GM12878 (cell line): Measurements from ENCODE around the gene S1PR3. TPM values are rescaled to one million over a fixed set of nuclear protein-coding genes. Genes with fewer than 3 reads are reported as not detected.

Experiments used
- ATAC-seq: fragments of 200-7000 bp; cut with Tn5 transposase; 3 replicates; pipeline ENCODE4 v1.9.1; 2020; ENCODE audit warnings: mild to moderate bottlenecking, moderate library complexity
- BruUV-seq: library from RNA; stranded (reverse); fragments of 400-500 nt; replicated peaks from 2 replicates; lab custom pipeline; 2021; lab: Mats Ljungman, UMichigan
- CTCF ChIA-PET: fragments of 300-600 bp; sonication (Branson Sonifier 250); formaldehyde crosslinking; extraction: SDS; loops from one replicate; lab custom pipeline; 2021; ENCODE audit warnings: inconsistent platforms; lab: Yijun Ruan, JAX
- POLR2A ChIA-PET: fragments of 350-600 bp; formaldehyde crosslinking; extraction: SDS; loops from one replicate; lab custom pipeline; 2021; ENCODE audit warnings: inconsistent platforms; lab: Charles Lee
- RAD21 ChIA-PET: fragments of 300-600 bp; sonication (Branson Sonifier 250); formaldehyde crosslinking; loops from one replicate; lab custom pipeline; 2023; ENCODE audit warnings: antibody characterized with exemption; ENCODE audit not compliant: unreplicated experiment; lab: Charles Lee
- SMC1A ChIA-PET: fragments of 300-600 bp; sonication (Branson Sonifier 250); formaldehyde crosslinking; loops from one replicate; lab custom pipeline; 2023; ENCODE audit not compliant: unreplicated experiment, uncharacterized antibody; lab: Charles Lee
- DNase-seq: peaks from one replicate; pipeline ENCODE4 v3.0.0-alpha.2; 2011; ENCODE audit warnings: low read depth, low spot score
- FAIRE-seq: peaks from 3 replicates; lab custom pipeline; 2011; peaks lifted over from hg19 to GRCh38; lab: Jason Lieb, UNC
- H2AFZ ChIP-seq: 2 replicates; pipeline ENCODE4 v1.6.0; 2011; ENCODE audit warnings: low read depth, low read length, control low read depth; ENCODE audit not compliant: control insufficient read depth
- H3K27ac ChIP-seq: 2 replicates; pipeline ENCODE4 v1.5.1; 2011; ENCODE audit warnings: control low read depth; ENCODE audit not compliant: control insufficient read depth, insufficient read depth
- H3K27me3 ChIP-seq, 2 experiments: replicated peaks in 1 of 2; 2 replicates each; pipeline versions ENCODE4 v1.6.0 to v1.6.1; 2011; ENCODE audit warnings: low read length in 1 of 2; ENCODE audit not compliant: control insufficient read depth in 2 of 2, insufficient read depth in 2 of 2
- H3K36me3 ChIP-seq, 2 experiments: 2 replicates each; pipeline ENCODE4 v1.5.1; 2011; ENCODE audit warnings: low read length in 1 of 2; ENCODE audit not compliant: control insufficient read depth in 2 of 2, insufficient read depth in 2 of 2
- H3K4me1 ChIP-seq: 2 replicates; pipeline ENCODE4 v1.6.1; 2011; ENCODE audit warnings: mild to moderate bottlenecking, low read length, moderate library complexity, mixed read lengths; ENCODE audit not compliant: control insufficient read depth, insufficient read depth
- H3K4me2 ChIP-seq: 2 replicates; pipeline ENCODE4 v1.6.0; 2011; ENCODE audit warnings: control low read depth; ENCODE audit not compliant: control insufficient read depth, insufficient read depth
- H3K4me3 ChIP-seq: fragments of 200-600 bp; sonication (generic); 2 replicates; pipeline ENCODE4 v1.5.1; 2016
- H3K79me2 ChIP-seq: 2 replicates; pipeline ENCODE4 v1.6.0; 2011; ENCODE audit warnings: low read length; ENCODE audit not compliant: control insufficient read depth, insufficient read depth
- H3K9ac ChIP-seq: 2 replicates; pipeline ENCODE4 v1.8.0; 2011; ENCODE audit warnings: low read length, control low read depth, mixed read lengths; ENCODE audit not compliant: control insufficient read depth, insufficient read depth
- H3K9me3 ChIP-seq: replicated peaks from 3 replicates; pipeline ENCODE4 v1.5.1; 2011; ENCODE audit warnings: mild to moderate bottlenecking, low read length; ENCODE audit not compliant: control insufficient read depth, insufficient read depth
- H4K20me1 ChIP-seq: 2 replicates; pipeline ENCODE4 v1.6.0; 2011; ENCODE audit not compliant: control insufficient read depth, insufficient read depth
- BCL11A ChIP-seq: IDR thresholded peaks from 2 replicates; pipeline ENCODE4 v1.6.1; 2011; ENCODE audit warnings: low read depth, low read length
- JUNB ChIP-seq: IDR thresholded peaks from 2 replicates; pipeline ENCODE4 v1.6.1; 2016; ENCODE audit warnings: antibody characterized with exemption, mild to moderate bottlenecking
- MTA2 ChIP-seq: fragments of 450-650 bp; IDR thresholded peaks from 2 replicates; pipeline ENCODE4 v1.6.1; 2016; ENCODE audit warnings: low read depth, mild to moderate bottlenecking, moderate library complexity
- NFYB ChIP-seq: IDR thresholded peaks from 2 replicates; pipeline ENCODE4 v1.6.1; 2011; ENCODE audit warnings: low read depth, mild to moderate bottlenecking, low read length, improper control_type of control experiment, moderate library complexity; ENCODE audit not compliant: insufficient read depth
- RELA ChIP-seq: fragments of 450-650 bp; IDR thresholded peaks from 2 replicates; pipeline ENCODE4 v1.8.0; 2014; ENCODE audit warnings: borderline replicate concordance; ENCODE audit not compliant: partially characterized antibody
- WGBS: methylation state at CpG from one replicate; pipeline ENCODE4 v1.1.6; 2016; ENCODE audit warnings: low lambda C conversion rate; ENCODE audit not compliant: insufficient replicate concordance, insufficient coverage; ENCODE audit errors: missing lambda C conversion rate; 5-methylcytosine and 5-hydroxymethylcytosine counted together
- in situ Hi-C: fragments of 300-500 bp; cut with MboI; formaldehyde crosslinking; loops from 9 replicates; pipeline ENCODE4 v1.14.3; 2018; ENCODE audit warnings: mixed read lengths
- intact Hi-C: fragments of 100-400 bp; cut with micrococcal nuclease; formaldehyde crosslinking; loops from one replicate; pipeline ENCODE4 v1.14.2; 2022; ENCODE audit not compliant: unreplicated experiment
- polyA plus RNA-seq, 11 experiments: library from polyadenylated mRNA; depleted of rRNA in 4 of 11; unstranded in 6 of 11; stranded (reverse) in 5 of 11; fragments of >200 nt; fragmentation: Nextera tagmentation in 4 of 11; fragmentation: Illumina TruSeq in 1 of 11; extraction: Ambion mirVana in 4 of 11; extraction: Trizol in 1 of 11; gene quantifications; 1 replicate in 1 of 11; 2 replicates in 10 of 11; pipeline versions ENCODE4 v1.2.1 to v1.2.3, GENCODE V29; 2011 to 2016; ENCODE audit warnings: inconsistent platforms in 2 of 11, missing spikeins in 2 of 11, low read depth in 1 of 11
- total RNA-seq, 4 experiments: library from RNA; depleted of rRNA in 3 of 4; stranded (reverse); fragments of >200 nt in 3 of 4; fragmentation: Illumina TruSeq in 1 of 4; extraction: Trizol in 1 of 4; gene quantifications; 2 replicates each; pipeline versions ENCODE4 v1.2.1 to v1.2.3, GENCODE V29; 2013 to 2021

S1PR3 gene
- total and polyA plus RNA-seq, 10 of the 15 experiments (the other 5 are each of a cell fraction or from before 2014, with no cell fraction given), result 0.01 to 0.18 (median 0.01) TPM; not detected in 7

GRCh38 chr9:88988796-88989641 is 2.2 kb upstream of the S1PR3 start:
- Histone ChIP-seq H3K4me2 (peak overlapping the region; percentile 47; the same call in 1 of the 2 replicates), H3K9me3 (no peaks in the 10 kb centered on the region), H3K27ac (no peak overlapping the region), H3K36me3 (no peaks in the 10 kb centered on the region), H4K20me1 (no peaks in the 10 kb centered on the region), H3K4me3 (no peak overlapping the region), H3K27me3 (peaks cover 1 to 3% of the 10 kb centered on the region in 2 experiments; a peak in 3 of 4 replicates), H3K9ac (no peak overlapping the region), H3K79me2 (no peaks in the 10 kb centered on the region), H2AFZ (no peak overlapping the region), H3K4me1 (no peaks in the 10 kb centered on the region; the same call in 1 of the 2 replicates)
- BruUV-seq, result no TSS peak
- FAIRE-seq (no peak), DNase-seq (no peak), ATAC-seq (peak; percentile 91)
- CTCF ChIA-PET, result no interaction called here
- intact Hi-C loops (no loop called here), in situ Hi-C loops (no loop called here)
- SMC1A ChIA-PET, result interaction anchor here (1.4 kb wide), 1 partner anchor 12 kb away, joined by 3 read pairs; no protein-coding TSS in a partner anchor
- TF ChIP-seq NFYB (no peak), BCL11A (peak; percentile 47; the same call in 1 of the 2 replicates), JUNB (peak; percentile 26; the same call in 1 of the 2 replicates), RELA (peak; percentile 22), MTA2 (peak; percentile 47; the same call in 1 of the 2 replicates)
- POLR2A ChIA-PET, result no interaction called here
- RAD21 ChIA-PET, result no interaction called here
- 0% methylated on average over 7 of the region's 7 CpGs for WGBS
